NCI-H2107 treated with DMSO at 0.1 percent for 48 hours (cell line): ENCODE data around the gene DNAJB5.
"Not testable (repeated sequence)": the region's sequence is repeated elsewhere in the genome, so short reads cannot be mapped to it uniquely, and the experiment has no call there.

Source experiments
- DNase-seq: peaks from one replicate; lab custom pipeline; 2025; ENCODE audit not compliant: unreplicated experiment; lab: John Stamatoyannopoulos, UW

Gene DNAJB5

DNA sequence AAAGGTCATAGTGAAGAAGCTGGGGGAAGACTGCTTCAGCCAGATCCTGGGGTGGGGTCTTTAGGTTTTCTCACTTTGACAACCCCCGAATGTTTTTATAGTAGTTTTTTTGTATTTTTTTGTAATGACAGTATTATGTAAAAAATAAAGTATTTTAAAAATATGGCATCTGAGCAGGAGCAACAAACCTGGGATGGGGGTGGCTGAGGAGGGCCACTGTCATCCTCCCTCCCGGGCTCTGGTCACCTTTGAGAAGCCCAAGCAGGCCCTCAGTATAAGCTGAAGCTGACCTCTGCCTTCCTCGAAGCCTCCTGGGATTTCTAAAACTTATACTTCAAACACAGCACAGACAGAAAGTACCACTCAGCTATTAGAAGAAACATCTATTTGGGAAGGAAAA, 8.7 kb downstream of the DNAJB5 start:
- DNase-seq = no peak

DNA sequence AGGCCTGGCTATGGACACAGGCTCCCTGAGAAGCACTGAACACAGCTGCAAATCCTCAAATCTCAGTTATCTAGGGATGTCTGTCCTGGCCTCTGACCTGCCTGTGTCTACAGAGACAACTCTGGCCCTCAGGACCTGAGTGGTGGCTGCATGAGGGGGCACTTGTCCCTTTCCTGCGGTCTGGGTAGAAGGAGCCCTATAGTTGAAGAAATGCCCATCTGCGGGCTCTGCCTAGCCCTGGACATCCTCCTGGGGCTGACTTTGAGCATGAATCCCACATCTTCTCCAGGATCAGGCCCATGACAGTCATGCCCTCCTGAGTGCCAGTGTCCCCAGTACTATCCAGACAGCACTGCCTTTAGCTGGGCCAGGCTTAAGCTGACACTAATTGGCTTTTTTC, 10.0 kb downstream of the DNAJB5 start:
- DNase-seq = no peak

DNA sequence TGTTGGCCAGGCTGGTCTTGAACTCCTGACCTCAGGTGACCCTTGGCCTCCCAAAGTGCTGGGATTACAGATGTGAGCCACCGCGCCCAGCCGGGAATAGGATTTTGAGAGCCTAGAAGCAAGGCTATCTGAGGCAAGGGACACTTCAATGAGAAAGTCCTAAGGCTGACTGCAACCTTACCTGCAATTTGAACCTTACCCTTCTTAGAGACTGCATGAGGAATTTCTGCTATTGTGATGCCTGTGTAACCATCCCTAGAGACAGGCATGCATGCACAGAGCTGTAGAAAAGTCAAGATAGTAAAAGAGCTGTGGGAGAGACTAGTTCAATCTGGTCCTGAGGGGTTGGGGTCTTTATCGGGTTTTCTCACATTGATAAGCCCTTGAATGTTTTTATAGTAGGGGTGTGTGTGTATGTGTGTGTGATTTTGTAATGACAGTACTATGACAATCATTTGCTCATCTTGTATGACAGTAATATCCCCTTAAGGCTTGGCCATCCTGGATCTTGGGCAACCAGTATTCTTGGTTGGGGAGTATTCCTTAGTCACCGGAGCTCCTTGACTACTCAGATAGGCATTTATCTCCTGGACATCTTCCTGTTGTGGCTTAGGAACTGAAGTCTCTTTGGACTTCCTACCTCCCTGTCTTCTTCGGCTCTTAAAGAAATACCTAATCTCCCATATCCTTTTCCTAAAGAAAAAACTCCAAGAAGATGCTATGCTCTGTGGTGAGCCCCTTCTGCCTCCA, 11.2 kb downstream of the DNAJB5 start:
- no peak for DNase-seq

DNA sequence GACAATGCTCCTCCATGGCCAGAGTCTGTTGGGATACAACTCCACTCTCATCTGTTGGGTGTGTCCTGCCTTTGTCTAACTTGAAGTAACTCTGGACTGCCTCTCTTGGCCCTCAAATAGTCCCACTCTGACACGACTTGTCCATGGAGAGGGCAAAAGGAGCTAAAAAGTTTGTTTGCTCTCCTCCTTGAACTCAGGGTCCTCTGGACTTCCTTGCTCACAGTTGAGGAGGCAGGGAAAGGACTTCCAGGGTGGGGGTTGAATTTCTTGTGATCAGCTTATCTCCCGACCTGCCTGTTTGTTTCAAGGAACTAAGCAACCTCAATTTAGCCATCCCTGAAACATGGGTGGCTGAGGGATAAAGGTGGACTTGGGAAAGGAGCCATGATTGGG, 11.7 kb downstream of the DNAJB5 start:
- DNase-seq = no peak

DNA sequence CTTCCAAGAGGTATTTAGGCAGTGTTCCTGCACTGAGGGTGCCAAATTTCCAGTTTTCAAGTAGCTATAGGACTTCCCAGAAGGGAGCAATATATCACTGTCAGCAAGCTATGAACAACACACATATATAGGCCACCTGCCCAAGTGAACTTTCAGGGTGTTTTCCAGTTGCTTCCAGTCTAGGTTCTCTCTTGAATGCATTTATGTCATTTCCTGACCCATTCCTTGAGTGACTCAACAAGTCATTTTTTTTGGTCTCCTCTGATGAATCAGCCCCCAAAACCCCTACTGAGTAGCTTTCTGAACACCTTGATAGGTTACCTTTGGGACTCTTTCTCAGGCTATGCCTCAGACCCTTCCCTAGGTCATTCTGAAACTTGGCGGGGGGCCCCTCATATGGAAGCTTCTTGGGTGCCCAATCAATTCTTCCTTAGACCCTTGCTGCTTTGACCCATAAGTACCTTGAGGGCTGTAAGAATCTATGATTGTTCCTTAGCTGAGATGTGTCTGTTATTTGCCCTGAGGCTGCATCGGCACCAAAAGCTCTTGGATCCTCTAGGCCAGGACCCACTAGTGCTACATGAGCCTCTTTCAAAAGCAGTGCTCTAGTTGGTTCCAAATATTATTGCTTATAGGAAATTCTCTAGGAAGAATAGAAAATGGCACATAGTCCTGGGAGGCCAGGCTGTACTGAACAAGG, 12.4 kb downstream of the DNAJB5 start:
- DNase-seq = peak; percentile 26

- DNase-seq = no peak
Observed at GRCh38 chr9:35002623-35003022, 13.1 kb downstream of the DNAJB5 start.

DNA sequence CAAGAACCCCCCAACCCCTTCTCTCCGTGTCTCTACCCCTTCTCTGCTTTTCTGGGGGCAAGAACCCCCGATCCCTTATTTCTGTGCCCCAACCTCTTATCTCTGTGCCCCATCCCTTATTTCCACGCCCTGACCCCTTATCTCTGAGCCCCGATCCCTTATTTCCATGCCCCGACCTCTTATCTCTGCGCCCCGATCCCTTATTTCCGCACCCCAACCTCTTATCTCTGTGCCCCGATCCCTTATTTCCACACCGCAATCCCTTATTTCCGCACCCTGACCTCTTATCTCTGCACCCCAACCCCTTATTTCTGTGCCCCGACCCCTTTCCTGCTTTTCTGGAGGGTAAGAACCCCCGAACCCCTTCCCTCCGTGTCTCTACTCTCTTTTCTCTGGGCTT, 14.8 kb downstream of the DNAJB5 start:
- DNase-seq = not testable (repeated sequence)

DNA sequence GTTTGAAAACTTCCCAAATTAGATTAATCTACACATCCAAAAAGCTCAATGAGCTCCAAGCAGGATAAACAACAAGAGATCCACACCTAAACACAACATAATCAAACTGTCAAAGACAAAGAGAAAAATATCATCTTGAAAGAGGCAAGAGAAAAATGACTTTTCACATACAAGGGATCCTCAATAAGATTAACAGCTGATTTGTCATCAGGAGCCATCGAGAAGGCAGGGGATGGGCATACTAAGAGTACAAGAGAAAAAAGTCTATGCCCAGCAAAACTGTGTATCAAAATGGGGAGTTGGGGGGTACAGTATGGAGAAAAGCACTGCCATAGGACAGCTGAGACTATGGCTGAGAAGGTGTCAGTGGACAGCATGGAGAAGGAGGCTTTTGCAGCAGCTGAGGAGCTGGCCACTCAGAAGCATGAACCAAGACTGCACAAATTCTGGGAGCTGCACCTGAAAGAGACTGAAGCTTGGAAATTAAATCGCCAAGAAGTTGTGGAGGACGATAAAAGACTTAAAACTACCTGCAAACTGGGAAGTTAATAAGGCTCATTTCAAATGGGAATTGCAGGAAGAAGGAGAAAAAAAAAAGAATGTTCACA, 20.9 kb downstream of the DNAJB5 start:
- DNase-seq = no peak

GRCh38 chr9:35014517-35014916, 25.0 kb downstream of the DNAJB5 start:
- no peak for DNase-seq

DNA sequence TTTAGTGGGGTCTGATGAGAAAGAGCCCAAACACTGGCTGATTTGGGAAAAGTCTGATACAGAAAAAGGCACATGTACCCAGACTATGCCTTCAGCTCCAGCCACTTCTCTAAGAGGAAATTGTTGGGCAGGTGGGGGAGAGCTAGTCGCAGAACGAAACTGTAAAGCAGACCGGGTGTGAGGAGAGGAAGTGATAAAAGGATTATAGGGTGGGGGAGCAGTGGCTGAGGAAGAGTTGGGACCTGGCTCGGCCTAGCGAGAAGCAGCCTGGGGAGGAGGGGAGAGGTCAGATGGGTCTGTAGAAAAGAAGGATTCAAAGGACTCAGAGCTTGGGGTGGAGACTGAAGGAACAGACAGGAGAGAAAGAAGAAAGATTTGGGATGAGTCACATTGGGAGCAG, 33.9 kb downstream of the DNAJB5 start:
- DNase-seq = not testable (repeated sequence)

DNA sequence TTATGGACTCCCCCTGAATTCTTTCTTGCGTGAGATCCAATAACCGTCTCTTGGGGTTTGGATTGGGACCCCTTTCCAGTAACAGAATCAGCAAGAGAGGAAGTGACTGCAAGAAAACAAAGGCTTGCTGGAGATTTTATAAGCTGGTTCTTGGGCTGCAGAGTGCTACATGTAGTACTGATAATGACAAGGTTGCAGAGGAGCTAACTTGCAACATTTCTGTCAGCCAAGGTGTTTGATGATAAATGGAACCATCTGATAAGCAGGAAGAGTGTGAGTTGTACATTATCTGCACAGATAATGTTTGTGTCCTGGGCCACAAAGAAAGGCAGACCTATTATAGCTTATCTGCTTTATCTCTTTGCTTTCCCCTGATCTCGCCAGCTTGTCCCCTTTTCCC, 37.1 kb downstream of the DNAJB5 start:
- no peak for DNase-seq

DNA sequence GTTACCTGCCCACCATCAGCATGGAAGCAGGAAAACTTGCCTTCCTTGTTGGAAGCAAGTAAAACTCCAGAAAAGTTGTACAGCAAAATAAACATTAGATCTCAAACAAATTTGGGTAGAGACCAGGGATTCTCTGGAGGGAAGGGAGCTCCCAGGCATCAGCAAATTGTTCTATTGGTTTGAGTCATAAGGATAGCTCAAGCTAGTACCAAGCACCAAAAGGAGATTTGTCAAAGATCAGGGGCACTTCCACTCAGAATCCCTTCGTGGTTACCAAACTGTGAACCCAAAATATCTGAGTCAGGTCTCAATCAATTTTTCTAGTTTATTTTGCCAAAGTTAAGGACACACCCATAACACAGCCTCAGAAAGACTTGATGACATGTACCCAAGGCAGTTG, 37.8 kb downstream of the DNAJB5 start:
- no peak for DNase-seq

DNA sequence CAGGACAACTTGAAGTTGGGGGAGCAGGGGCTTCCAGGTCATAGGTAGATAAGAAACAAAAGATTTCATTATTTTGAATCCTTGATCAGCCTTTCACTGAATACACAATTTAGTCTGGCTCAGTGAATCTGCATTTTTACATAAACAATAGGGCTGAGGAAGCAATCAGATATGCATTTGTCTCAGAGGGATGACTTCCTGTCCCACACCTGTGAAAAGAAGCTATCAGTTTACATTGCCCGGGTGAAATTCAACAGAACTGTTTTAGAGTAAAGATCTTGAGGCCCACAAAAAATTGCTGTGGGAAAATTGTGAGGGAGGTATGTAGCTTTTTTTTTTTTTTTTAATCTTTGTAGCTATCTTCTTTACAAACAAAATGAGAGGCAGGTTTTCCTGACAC, 38.3 kb downstream of the DNAJB5 start:
- no peak for DNase-seq

DNA sequence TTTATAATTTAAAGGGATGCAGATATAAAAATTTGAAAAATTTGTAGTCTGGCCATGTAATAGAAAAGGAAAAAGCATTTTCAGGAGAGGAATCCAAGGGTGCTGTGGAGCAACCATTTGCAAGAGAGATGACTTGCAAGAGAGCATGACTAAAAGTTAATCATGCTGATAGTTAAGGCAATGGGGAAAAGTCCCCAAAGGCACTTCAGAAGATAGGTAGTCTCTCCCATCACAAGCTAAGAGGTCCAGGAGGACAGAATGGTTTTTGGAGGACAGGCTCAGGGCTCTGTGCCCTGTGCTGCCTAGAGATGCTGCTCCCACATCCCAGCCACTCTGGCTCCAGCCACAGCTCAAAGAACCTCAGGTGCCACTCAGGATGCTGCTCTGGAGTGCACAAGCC, 38.8 kb downstream of the DNAJB5 start:
- DNase-seq = no peak

DNA sequence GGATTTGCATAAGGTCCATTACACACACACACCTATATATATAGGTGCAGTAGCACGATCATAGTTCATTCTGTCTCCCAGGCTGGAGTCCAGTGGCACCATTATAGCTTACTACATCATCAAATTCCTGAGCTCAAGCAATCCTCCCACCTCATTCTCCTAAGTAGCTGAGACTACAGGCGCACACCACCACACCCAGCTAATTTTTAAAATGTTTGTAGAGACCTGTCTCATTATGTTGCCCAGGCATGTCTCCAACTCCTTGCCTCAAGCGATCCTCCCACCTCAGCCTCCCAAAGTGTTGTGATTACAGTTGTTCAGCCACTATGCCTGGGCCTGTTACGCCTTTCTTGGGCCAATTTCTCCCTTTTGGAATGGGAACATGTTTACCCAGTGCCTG, 39.7 kb downstream of the DNAJB5 start:
- DNase-seq = no peak

DNA sequence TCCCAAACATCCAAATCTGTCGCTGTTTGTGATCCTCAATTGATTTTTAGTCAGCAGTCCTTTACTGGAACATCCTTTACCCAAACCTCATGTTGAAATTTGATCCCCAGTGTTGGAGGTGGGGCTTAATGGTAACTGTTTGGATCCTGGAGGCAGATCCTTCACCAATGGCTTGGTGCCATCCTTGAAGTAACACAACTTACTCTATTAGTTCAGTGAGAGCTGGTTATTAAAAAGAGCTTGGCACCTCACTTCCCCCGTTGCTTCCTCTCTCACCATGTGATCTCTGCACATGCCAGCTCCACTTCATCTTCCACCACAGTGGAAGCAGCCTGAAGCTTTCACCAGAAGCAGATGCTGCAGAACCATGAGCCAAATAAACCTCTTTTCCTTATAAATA, 40.3 kb downstream of the DNAJB5 start:
- DNase-seq = no peak

GRCh38 chr9:35033101-35033500, 43.6 kb downstream of the DNAJB5 start:
- no peak for DNase-seq

- DNase-seq = no peak
Observed at GRCh38 chr9:35035851-35036701, 46.5 kb downstream of the DNAJB5 start.

GRCh38 chr9:35042081-35042604, 52.6 kb downstream of the DNAJB5 start:
- DNase-seq = no peak

GRCh38 chr9:35042891-35043545, 53.5 kb downstream of the DNAJB5 start:
- no peak for DNase-seq

- no peak for DNase-seq
Observed at GRCh38 chr9:35044071-35044470, 54.5 kb downstream of the DNAJB5 start.
